ENCODE measurements around the gene KIAA1549. TPM values are rescaled to one million over a fixed set of nuclear protein-coding genes. Genes with fewer than 3 reads are reported as not detected.

Gene KIAA1549
- total RNA-seq, 2 experiments from 2014 or later: not detected

DNA sequence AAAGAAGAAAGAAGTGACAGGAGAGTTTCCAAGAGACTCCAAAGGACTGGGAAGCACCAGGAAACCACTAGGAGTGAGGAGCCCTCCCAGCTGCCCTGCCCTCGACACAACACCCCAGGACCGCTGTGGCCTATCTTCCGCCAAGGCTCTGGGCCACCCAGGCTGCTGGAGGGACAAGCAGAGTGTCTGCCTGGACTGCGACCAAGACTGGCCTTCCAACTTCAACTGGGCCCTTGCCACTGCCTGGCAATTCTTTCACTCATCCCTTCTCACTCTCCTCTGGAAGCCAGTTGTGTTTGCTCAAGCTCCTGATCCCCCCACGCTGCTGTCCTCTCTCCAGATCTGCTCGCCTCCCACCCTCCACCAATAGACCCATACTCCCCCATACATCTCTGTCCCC is 10.2 kb downstream of the KIAA1549 start:
- intact Hi-C loops (cut with DNase I, micrococcal nuclease): no loop called here
- Histone ChIP-seq H3K4me3 (ENCODE audit: low read length) (no peak overlapping the region), H3K36me3 (ENCODE audit: insufficient read depth, low read length) (no peaks in the 10 kb centered on the region), H3K4me1 (ENCODE audit: insufficient read depth, low read length) (no peaks in the 10 kb centered on the region), H3K27ac (ENCODE audit: low read depth in 1 of 2, low read length in 2 of 2) (no peak overlapping the region), H3K27me3 (ENCODE audit: control insufficient read depth in 1 of 2, insufficient read depth in 2 of 2, low read length in 2 of 2) (no peaks in the 10 kb centered on the region), H3K9me3 (ENCODE audit: control insufficient read depth in 1 of 2, insufficient read depth in 1 of 2, low read length in 2 of 2) (no peaks in the 10 kb centered on the region)
- Mint-ChIP-seq H3K4me1 (ENCODE audit: low read depth) (no peaks in the 10 kb centered on the region), H3K4me3 (no peak overlapping the region), H3K27me3 (peaks cover 27% of the 10 kb centered on the region), H3K36me3 (ENCODE audit: low read depth) (no peaks in the 10 kb centered on the region), H3K27ac (no peak overlapping the region), H3K9me3 (no peaks in the 10 kb centered on the region)
- TF ChIP-seq, protein P1, sequence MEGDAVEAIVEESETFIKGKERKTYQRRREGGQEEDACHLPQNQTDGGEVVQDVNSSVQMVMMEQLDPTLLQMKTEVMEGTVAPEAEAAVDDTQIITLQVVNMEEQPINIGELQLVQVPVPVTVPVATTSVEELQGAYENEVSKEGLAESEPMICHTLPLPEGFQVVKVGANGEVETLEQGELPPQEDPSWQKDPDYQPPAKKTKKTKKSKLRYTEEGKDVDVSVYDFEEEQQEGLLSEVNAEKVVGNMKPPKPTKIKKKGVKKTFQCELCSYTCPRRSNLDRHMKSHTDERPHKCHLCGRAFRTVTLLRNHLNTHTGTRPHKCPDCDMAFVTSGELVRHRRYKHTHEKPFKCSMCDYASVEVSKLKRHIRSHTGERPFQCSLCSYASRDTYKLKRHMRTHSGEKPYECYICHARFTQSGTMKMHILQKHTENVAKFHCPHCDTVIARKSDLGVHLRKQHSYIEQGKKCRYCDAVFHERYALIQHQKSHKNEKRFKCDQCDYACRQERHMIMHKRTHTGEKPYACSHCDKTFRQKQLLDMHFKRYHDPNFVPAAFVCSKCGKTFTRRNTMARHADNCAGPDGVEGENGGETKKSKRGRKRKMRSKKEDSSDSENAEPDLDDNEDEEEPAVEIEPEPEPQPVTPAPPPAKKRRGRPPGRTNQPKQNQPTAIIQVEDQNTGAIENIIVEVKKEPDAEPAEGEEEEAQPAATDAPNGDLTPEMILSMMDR (IDR thresholded peaks at IDR 0.05): no peak
- ATAC-seq (ENCODE audit: poor library complexity) (no peak), DNase-seq (no peak)
- ChIA-PET CTCF (no interaction called here), POLR2A (no interaction called here)

DNA sequence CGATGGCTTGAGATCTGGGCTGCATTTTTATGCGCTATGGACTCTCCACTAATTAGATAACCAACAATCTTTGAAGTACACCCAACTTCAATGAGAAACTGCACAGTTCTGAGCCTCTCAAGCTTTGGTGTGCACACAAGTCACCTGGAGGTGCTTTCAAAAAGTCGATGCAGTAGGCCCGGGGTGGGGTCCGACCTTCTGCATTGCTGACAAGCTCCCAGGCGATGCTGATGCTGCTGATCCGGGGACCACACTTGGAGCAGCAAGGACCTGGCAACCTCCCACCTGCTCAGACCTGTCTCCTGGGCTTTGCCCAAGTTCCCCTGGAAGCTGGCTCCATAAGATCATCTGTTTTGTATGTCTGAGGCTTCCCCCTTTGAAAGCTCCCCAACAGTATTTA is 10.7 kb downstream of the KIAA1549 start:
- Mint-ChIP-seq H3K36me3 (ENCODE audit: low read depth) (no peaks in the 10 kb centered on the region), H3K9me3 (no peaks in the 10 kb centered on the region), H3K27me3 (peaks cover 23% of the 10 kb centered on the region), H3K4me1 (ENCODE audit: low read depth) (no peaks in the 10 kb centered on the region), H3K4me3 (no peak overlapping the region), H3K27ac (no peak overlapping the region)
- no peaks in the 10 kb centered on the region for H3K27me3 ChIP-seq (ENCODE audit: control insufficient read depth in 1 of 2, insufficient read depth in 2 of 2, low read length in 2 of 2)
- H3K4me1 ChIP-seq (ENCODE audit: insufficient read depth, low read length): no peaks in the 10 kb centered on the region
- intact Hi-C loops (cut with DNase I, micrococcal nuclease): no loop called here
- H3K4me3 ChIP-seq (ENCODE audit: low read length): no peak overlapping the region
- H3K9me3 ChIP-seq (ENCODE audit: control insufficient read depth in 1 of 2, insufficient read depth in 1 of 2, low read length in 2 of 2): no peaks in the 10 kb centered on the region
- DNase-seq (no peak), ATAC-seq (ENCODE audit: poor library complexity) (no peak)
- CTCF ChIA-PET: no interaction called here
- POLR2A ChIA-PET: no interaction called here
- H3K36me3 ChIP-seq (ENCODE audit: insufficient read depth, low read length): no peaks in the 10 kb centered on the region
- H3K27ac ChIP-seq (ENCODE audit: low read depth in 1 of 2, low read length in 2 of 2): no peak overlapping the region
- TF ChIP-seq, protein P1 (IDR thresholded peaks at IDR 0.05): no peak

DNA sequence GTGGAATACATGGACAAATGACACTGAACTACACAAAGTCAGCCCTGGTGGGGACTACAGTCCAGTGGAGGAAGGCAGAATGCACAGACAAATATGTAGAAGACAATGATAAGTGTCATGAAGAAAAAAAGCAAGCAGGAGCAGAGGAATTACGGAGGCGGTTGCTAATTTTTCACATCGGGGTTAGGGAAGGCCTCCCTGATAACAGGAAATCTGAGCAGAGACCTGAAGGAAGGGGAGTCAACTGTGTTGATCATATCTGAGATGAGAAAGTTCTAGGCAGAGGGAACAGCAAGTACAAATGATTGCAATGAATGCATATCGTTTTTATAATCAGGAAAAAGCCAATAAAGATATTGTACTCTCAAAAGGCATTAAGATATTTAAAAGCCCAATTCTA is 14.0 kb downstream of the KIAA1549 start:
- intact Hi-C loops (cut with DNase I, micrococcal nuclease): no loop called here
- Mint-ChIP-seq H3K27ac (no peak overlapping the region), H3K36me3 (ENCODE audit: low read depth) (no peaks in the 10 kb centered on the region), H3K27me3 (peaks cover 17% of the 10 kb centered on the region), H3K4me3 (no peak overlapping the region), H3K9me3 (no peaks in the 10 kb centered on the region), H3K4me1 (ENCODE audit: low read depth) (peaks cover 4% of the 10 kb centered on the region)
- DNase-seq (no peak), ATAC-seq (ENCODE audit: poor library complexity) (no peak)
- H3K27me3 ChIP-seq (ENCODE audit: control insufficient read depth in 1 of 2, insufficient read depth in 2 of 2, low read length in 2 of 2): no peaks in the 10 kb centered on the region
- TF ChIP-seq, protein P1 (IDR thresholded peaks at IDR 0.05): no peak
- POLR2A ChIA-PET: no interaction called here
- no peaks in the 10 kb centered on the region for H3K36me3 ChIP-seq (ENCODE audit: insufficient read depth, low read length)
- no peak overlapping the region for H3K4me3 ChIP-seq (ENCODE audit: low read length)
- no peaks in the 10 kb centered on the region for H3K9me3 ChIP-seq (ENCODE audit: control insufficient read depth in 1 of 2, insufficient read depth in 1 of 2, low read length in 2 of 2)
- no peaks in the 10 kb centered on the region for H3K4me1 ChIP-seq (ENCODE audit: insufficient read depth, low read length)
- CTCF ChIA-PET: no interaction called here
- no peak overlapping the region for H3K27ac ChIP-seq (ENCODE audit: low read depth in 1 of 2, low read length in 2 of 2)

Measured in CD4-positive, alpha-beta T cell (primary cell).